ENCODE measurements around the gene CYP27C1. TPM values are rescaled to one million over a fixed set of nuclear protein-coding genes. Genes with fewer than 3 reads are reported as not detected.

CYP27C1 gene
- total RNA-seq, 1 donor from 2014 or later: not detected

DNA sequence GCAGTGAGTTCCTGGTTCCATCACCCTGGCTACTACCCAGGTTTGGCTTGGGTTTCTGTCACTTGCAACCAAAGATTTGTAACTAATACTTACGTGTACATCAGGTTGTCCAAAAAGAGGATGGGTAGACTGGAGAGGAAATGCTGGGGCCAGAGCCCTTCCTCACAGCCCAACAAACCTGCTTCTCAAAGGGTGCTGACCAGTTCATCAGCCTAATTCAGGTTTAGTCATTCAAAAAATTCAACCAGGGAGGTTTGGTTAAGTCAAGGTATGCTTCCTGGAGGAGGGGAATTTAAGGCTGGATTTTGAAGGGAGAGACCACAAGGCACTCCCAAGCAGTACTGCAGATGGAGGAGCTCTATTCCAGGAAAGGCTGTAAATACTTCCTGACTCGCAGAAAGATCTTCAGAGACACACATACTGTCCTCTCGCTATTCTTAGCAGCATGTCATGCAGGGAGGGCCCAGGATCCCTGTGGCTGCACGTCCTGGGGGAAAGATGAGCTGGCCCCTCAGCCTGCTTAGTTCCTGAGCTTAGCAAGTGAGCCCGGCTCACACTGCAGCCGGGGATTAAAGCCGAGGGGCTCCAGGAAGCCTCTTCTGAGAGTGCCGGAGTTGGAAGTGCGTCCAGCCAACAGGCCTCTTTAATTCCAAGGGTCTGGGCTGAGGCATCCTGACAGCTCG is 73.1 kb downstream of the CYP27C1 start:
- intact Hi-C loops (cut with micrococcal nuclease): no loop called here
- TF ChIP-seq, protein P1, sequence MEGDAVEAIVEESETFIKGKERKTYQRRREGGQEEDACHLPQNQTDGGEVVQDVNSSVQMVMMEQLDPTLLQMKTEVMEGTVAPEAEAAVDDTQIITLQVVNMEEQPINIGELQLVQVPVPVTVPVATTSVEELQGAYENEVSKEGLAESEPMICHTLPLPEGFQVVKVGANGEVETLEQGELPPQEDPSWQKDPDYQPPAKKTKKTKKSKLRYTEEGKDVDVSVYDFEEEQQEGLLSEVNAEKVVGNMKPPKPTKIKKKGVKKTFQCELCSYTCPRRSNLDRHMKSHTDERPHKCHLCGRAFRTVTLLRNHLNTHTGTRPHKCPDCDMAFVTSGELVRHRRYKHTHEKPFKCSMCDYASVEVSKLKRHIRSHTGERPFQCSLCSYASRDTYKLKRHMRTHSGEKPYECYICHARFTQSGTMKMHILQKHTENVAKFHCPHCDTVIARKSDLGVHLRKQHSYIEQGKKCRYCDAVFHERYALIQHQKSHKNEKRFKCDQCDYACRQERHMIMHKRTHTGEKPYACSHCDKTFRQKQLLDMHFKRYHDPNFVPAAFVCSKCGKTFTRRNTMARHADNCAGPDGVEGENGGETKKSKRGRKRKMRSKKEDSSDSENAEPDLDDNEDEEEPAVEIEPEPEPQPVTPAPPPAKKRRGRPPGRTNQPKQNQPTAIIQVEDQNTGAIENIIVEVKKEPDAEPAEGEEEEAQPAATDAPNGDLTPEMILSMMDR (IDR thresholded peaks at IDR 0.05): no peak
- Mint-ChIP-seq H3K4me3 (no peak overlapping the region), H3K4me1 (no peaks in the 10 kb centered on the region), H3K36me3 (ENCODE audit: low read depth) (no peaks in the 10 kb centered on the region), H3K9me3 (peaks cover 5% of the 10 kb centered on the region), H3K27me3 (no peaks in the 10 kb centered on the region), H3K27ac (no peak overlapping the region)
- ATAC-seq (ENCODE audit: low read depth): no peak
- no peak for DNase-seq
- POLR2A ChIA-PET: no interaction called here
- CTCF ChIA-PET: no interaction called here

DNA sequence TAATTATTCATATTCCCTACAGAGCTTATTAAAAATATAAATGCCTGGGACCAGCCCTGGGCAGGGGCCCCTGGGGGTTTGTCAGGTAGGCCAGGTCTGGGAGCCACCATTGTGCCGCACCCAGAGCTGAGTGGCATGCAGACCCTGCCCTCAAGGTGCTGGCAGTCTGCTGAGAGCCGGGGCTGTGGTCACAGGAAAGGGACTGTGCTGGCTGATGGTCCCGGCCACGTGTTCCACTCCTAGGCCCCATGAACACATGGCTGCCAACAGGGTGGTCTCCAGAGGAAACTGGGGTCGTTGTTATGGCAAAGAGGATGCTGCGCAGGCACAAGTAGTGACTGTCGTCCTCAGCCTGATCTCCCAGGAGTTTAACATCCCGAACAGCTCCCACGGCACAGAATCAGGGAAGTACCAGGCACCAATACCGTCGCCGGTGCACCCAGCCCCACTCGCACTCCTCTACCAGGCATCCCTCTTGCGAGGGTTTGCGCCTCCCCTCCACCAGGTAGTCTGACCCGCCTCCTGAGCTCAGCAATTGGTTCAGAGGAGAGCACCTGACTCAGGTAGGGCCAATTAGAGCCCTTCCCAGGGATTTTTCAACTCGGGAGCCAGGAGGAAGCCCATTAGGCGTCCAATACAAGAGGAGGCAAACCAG is 73.9 kb downstream of the CYP27C1 start:
- no peak overlapping the region for H3K27ac Mint-ChIP-seq
- peaks cover 1% of the 10 kb centered on the region for H3K27me3 Mint-ChIP-seq
- DNase-seq: no peak
- H3K4me3 Mint-ChIP-seq: no peak overlapping the region
- ChIA-PET CTCF (no interaction called here), POLR2A (no interaction called here)
- ATAC-seq (ENCODE audit: low read depth): no peak
- intact Hi-C loops (cut with micrococcal nuclease): no loop called here
- TF ChIP-seq, protein P1 (IDR thresholded peaks at IDR 0.05): no peak
- peaks cover 3% of the 10 kb centered on the region for H3K9me3 Mint-ChIP-seq
- H3K36me3 Mint-ChIP-seq (ENCODE audit: low read depth): no peaks in the 10 kb centered on the region
- H3K4me1 Mint-ChIP-seq: no peaks in the 10 kb centered on the region

DNA sequence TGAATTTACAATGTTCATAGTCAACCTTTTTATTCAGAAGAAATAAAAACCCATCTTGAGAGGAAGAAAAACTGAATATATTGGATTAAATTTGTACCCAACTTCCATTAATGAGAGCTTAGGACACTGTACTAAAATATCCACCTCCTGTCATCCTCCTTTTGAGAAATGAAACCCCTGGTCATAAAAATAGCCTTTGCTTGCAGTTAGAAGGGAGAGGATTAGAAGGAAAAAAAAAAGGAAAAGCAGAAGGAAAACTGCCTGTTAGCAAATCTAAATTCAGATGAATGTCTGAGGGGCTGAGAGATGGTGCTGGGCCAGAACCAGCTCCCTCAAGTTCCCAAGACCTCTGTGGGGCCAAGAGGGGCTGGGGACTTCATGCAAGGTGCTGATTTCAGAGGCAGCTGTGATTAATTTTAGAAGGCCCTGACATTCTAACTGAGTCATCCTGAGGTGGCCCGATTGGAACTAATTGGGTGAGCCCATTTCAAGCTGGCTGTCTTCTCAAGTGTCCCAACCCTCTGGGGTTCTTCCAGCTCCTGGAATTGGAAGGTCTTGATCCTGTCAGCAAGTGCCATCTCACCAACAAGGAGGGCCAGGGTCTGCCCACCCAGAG is 74.7 kb downstream of the CYP27C1 start:
- H3K27ac Mint-ChIP-seq: no peak overlapping the region
- intact Hi-C loops (cut with micrococcal nuclease): no loop called here
- TF ChIP-seq, protein P1 (IDR thresholded peaks at IDR 0.05): no peak
- ATAC-seq (ENCODE audit: low read depth) (no peak), DNase-seq (no peak)
- ChIA-PET POLR2A (no interaction called here), CTCF (interaction anchor here (1.1 kb wide), 1 partner anchor 76 kb away, joined by 3 read pairs; no protein-coding TSS in a partner anchor)
- H3K27me3 Mint-ChIP-seq: peaks cover 1% of the 10 kb centered on the region
- no peaks in the 10 kb centered on the region for H3K9me3 Mint-ChIP-seq
- H3K4me1 Mint-ChIP-seq: no peaks in the 10 kb centered on the region
- no peaks in the 10 kb centered on the region for H3K36me3 Mint-ChIP-seq (ENCODE audit: low read depth)
- no peak overlapping the region for H3K4me3 Mint-ChIP-seq

DNA sequence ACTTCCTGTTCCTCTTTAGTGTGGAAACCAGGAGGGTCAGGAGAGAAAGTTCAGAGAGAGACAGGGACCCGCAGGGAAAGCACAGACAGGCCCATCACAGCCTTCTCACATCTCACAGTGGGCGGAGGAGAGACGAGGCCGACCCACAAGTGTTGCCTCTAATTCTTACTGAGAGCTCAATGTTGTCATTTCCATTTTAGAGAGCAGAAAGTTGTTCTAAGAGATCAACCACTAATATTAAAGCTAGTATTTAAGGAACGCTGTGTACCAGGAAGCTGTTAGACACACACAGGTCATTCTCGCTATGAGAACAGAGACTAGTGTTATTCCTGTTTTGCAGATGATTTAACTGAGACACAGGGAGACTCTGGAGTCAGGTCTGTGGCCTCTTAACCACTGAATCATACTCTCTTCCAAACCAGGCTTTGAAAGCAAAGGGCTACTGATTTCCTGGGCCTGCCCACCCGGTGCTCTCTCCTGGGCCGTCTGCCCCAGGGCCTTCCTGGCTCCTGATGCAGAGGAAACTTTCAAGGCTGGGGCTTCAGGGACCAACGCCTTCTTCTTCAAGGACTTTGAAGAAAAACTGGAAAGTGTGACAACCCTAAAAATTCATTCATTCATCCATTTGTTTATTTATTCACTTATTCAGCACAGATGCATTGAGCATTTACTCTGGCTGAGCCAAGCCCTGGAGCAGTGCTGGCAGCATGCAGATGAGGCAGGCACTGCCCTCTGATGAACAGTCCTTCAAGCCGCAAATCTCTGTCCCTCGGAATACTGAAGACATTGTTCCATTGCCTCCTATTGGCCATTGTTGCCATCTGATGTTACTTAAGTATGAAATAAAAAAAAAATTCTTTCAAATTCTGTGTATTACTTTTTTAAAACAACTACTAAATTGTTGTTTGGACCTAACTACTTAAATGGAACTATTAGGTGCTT is 76.0 kb downstream of the CYP27C1 start:
- intact Hi-C loops (cut with micrococcal nuclease): no loop called here
- POLR2A ChIA-PET: no interaction called here

More for the DNA sequence above, 76.0 kb downstream of the CYP27C1 start:
- H3K4me3 Mint-ChIP-seq: no peak overlapping the region
- H3K27ac Mint-ChIP-seq: no peak overlapping the region
- peaks cover 1% of the 10 kb centered on the region for H3K27me3 Mint-ChIP-seq
- H3K9me3 Mint-ChIP-seq: no peaks in the 10 kb centered on the region
- CTCF ChIA-PET: interaction anchor here (1.1 to 1.2 kb wide), 2 partner anchors 75 to 76 kb away, joined by 3 read pairs; no protein-coding TSS in a partner anchor
- DNase-seq (no peak), ATAC-seq (ENCODE audit: low read depth) (no peak)
- H3K4me1 Mint-ChIP-seq: peaks cover 9% of the 10 kb centered on the region
- TF ChIP-seq, protein P1 (IDR thresholded peaks at IDR 0.05): no peak
- no peaks in the 10 kb centered on the region for H3K36me3 Mint-ChIP-seq (ENCODE audit: low read depth)
